ENCODE data around the gene PTPRQ.

DNA sequence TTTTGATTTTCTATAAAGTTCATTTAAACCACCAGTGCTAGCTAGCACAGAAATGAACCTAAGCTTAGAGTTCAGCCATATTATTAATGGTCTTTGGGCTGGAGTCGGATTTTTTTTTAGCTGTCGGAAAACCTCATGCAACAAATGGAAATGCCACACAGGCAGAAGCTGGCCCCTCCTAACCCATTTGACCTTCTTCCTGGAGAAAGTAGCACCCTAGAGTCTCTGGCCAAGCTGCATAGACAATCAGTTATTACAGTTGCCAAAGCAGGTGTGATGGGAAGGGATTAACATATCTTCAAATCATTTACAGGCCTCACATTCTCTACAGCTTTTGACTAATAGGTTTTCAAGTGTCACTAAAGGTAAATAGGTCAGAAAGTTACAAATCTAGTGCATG, 49.4 kb downstream of the PTPRQ start:
- TF ChIP-seq EP300 (IDR thresholded peaks at IDR 0.05): no peak
- TF ChIP-seq POLR2A (IDR thresholded peaks at IDR 0.05): no peak
- no peak for TF ChIP-seq CTCF (IDR thresholded peaks at IDR 0.05)
- no peak for TF ChIP-seq POLR2AphosphoS5 (IDR thresholded peaks at IDR 0.05)
